OCI-M2 (cell line): ENCODE measurements around the gene PKP4.

Source experiments
- DNase-seq: peaks from one replicate; lab custom pipeline; 2025; ENCODE audit not compliant: unreplicated experiment; lab: John Stamatoyannopoulos, UW

Gene PKP4

GRCh38 chr2:158539176-158540005, 82.6 kb downstream of the PKP4 start:
- no peak for DNase-seq

- DNase-seq: no peak
Measured at GRCh38 chr2:158542577-158542976, 85.8 kb downstream of the PKP4 start.

GRCh38 chr2:158543957-158544356, 87.2 kb downstream of the PKP4 start:
- no peak for DNase-seq

- DNase-seq: no peak
Measured at GRCh38 chr2:158544998-158545397, 88.2 kb downstream of the PKP4 start.

GRCh38 chr2:158546412-158547144, 89.8 kb downstream of the PKP4 start:
- no peak for DNase-seq

GRCh38 chr2:158553257-158553656, 96.5 kb downstream of the PKP4 start:
- DNase-seq: no peak

GRCh38 chr2:158554996-158555395, 98.2 kb downstream of the PKP4 start:
- DNase-seq: no peak

- no peak for DNase-seq
Measured at GRCh38 chr2:158556124-158556523, 99.4 kb downstream of the PKP4 start.

- DNase-seq: no peak
Measured at GRCh38 chr2:158557752-158558151, 101.0 kb downstream of the PKP4 start.

GRCh38 chr2:158559252-158559651, 102.5 kb downstream of the PKP4 start:
- no peak for DNase-seq

GRCh38 chr2:158560259-158560658, 103.5 kb downstream of the PKP4 start:
- DNase-seq: no peak

- no peak for DNase-seq
Measured at GRCh38 chr2:158561054-158561453, 104.3 kb downstream of the PKP4 start.

- no peak for DNase-seq
Measured at GRCh38 chr2:158567208-158567607, 110.5 kb downstream of the PKP4 start.

- no peak for DNase-seq
Measured at GRCh38 chr2:158569284-158569683, 112.5 kb downstream of the PKP4 start.

GRCh38 chr2:158570869-158571268, 114.1 kb downstream of the PKP4 start:
- no peak for DNase-seq

GRCh38 chr2:158573739-158574138, 117.0 kb downstream of the PKP4 start:
- DNase-seq: no peak

GRCh38 chr2:158575051-158575635, 118.4 kb downstream of the PKP4 start:
- DNase-seq: no peak

- DNase-seq: no peak
Measured at GRCh38 chr2:158577141-158577540, 120.4 kb downstream of the PKP4 start.

GRCh38 chr2:158578703-158579330, 122.1 kb downstream of the PKP4 start:
- DNase-seq: no peak

GRCh38 chr2:158579928-158580327, 123.2 kb downstream of the PKP4 start:
- DNase-seq: no peak

- no peak for DNase-seq
Measured at GRCh38 chr2:158580760-158581159, 124.0 kb downstream of the PKP4 start.

- no peak for DNase-seq
Measured at GRCh38 chr2:158582670-158583069, 125.9 kb downstream of the PKP4 start.
